G401.6 (cell line): Measurements from ENCODE around the gene SLC6A13.
"Not testable (repeated sequence)": the region's sequence is repeated elsewhere in the genome, so short reads cannot be mapped to it uniquely, and the experiment has no call there.

Experiments used
- FAIRE-seq: peaks from 2 replicates; lab custom pipeline; 2012; peaks lifted over from hg19 to GRCh38; lab: Jason Lieb, UNC

Gene SLC6A13

GRCh38 chr12:196436-196835 is 66.2 kb downstream of the SLC6A13 start:
- no peak for FAIRE-seq

GRCh38 chr12:195951-196350 is 66.7 kb downstream of the SLC6A13 start:
- FAIRE-seq, result no peak

GRCh38 chr12:195156-195555 is 67.5 kb downstream of the SLC6A13 start:
- no peak for FAIRE-seq

GRCh38 chr12:194276-194675 is 68.4 kb downstream of the SLC6A13 start:
- FAIRE-seq, result no peak

GRCh38 chr12:193261-193660 is 69.4 kb downstream of the SLC6A13 start:
- FAIRE-seq, result no peak

- FAIRE-seq, result no peak
These were observed 71.1 kb downstream of the SLC6A13 start for GRCh38 chr12:191541-191940.

- FAIRE-seq, result no peak
These were observed 71.8 kb downstream of the SLC6A13 start for GRCh38 chr12:190881-191280.

GRCh38 chr12:189622-189962 is 73.0 kb downstream of the SLC6A13 start:
- no peak for FAIRE-seq

GRCh38 chr12:188910-189621 is 73.6 kb downstream of the SLC6A13 start:
- FAIRE-seq, result no peak

GRCh38 chr12:187986-188909 is 74.4 kb downstream of the SLC6A13 start:
- not testable (repeated sequence) for FAIRE-seq

- FAIRE-seq, result no peak
These were observed 76.5 kb downstream of the SLC6A13 start for GRCh38 chr12:186006-186625.

- no peak for FAIRE-seq
These were observed 77.1 kb downstream of the SLC6A13 start for GRCh38 chr12:185576-185955.

- FAIRE-seq, result no peak
These were observed 77.6 kb downstream of the SLC6A13 start for GRCh38 chr12:184811-185575.

GRCh38 chr12:182381-182892 is 80.2 kb downstream of the SLC6A13 start:
- no peak for FAIRE-seq

GRCh38 chr12:181921-182320 is 80.7 kb downstream of the SLC6A13 start:
- FAIRE-seq, result no peak

GRCh38 chr12:180445-180844 is 82.2 kb downstream of the SLC6A13 start:
- FAIRE-seq, result no peak

- no peak for FAIRE-seq
These were observed 82.8 kb downstream of the SLC6A13 start for GRCh38 chr12:179885-180284.

- FAIRE-seq, result no peak
These were observed 83.3 kb downstream of the SLC6A13 start for GRCh38 chr12:179131-179884.

GRCh38 chr12:178829-179109 is 83.9 kb downstream of the SLC6A13 start:
- FAIRE-seq, result no peak

- FAIRE-seq, result no peak
These were observed 84.4 kb downstream of the SLC6A13 start for GRCh38 chr12:177980-178828.
